GM12878 (cell line): ENCODE measurements around the gene SMPD3. TPM values are rescaled to one million over a fixed set of nuclear protein-coding genes. Genes with fewer than 3 reads are reported as not detected.

Experiments used
- ATAC-seq: fragments of 200-7000 bp; cut with Tn5 transposase; 3 replicates; pipeline ENCODE4 v1.9.1; 2020; ENCODE audit warnings: mild to moderate bottlenecking, moderate library complexity
- BruUV-seq: library from RNA; stranded (reverse); fragments of 400-500 nt; replicated peaks from 2 replicates; lab custom pipeline; 2021; lab: Mats Ljungman, UMichigan
- CTCF ChIA-PET: fragments of 300-600 bp; sonication (Branson Sonifier 250); formaldehyde crosslinking; extraction: SDS; loops from one replicate; lab custom pipeline; 2021; ENCODE audit warnings: inconsistent platforms; lab: Yijun Ruan, JAX
- POLR2A ChIA-PET: fragments of 350-600 bp; formaldehyde crosslinking; extraction: SDS; loops from one replicate; lab custom pipeline; 2021; ENCODE audit warnings: inconsistent platforms; lab: Charles Lee
- RAD21 ChIA-PET: fragments of 300-600 bp; sonication (Branson Sonifier 250); formaldehyde crosslinking; loops from one replicate; lab custom pipeline; 2023; ENCODE audit warnings: antibody characterized with exemption; ENCODE audit not compliant: unreplicated experiment; lab: Charles Lee
- SMC1A ChIA-PET: fragments of 300-600 bp; sonication (Branson Sonifier 250); formaldehyde crosslinking; loops from one replicate; lab custom pipeline; 2023; ENCODE audit not compliant: unreplicated experiment, uncharacterized antibody; lab: Charles Lee
- DNase-seq: peaks from one replicate; pipeline ENCODE4 v3.0.0-alpha.2; 2011; ENCODE audit warnings: low read depth, low spot score
- FAIRE-seq: peaks from 3 replicates; lab custom pipeline; 2011; peaks lifted over from hg19 to GRCh38; lab: Jason Lieb, UNC
- H2AFZ ChIP-seq: 2 replicates; pipeline ENCODE4 v1.6.0; 2011; ENCODE audit warnings: low read depth, low read length, control low read depth; ENCODE audit not compliant: control insufficient read depth
- H3K27ac ChIP-seq: 2 replicates; pipeline ENCODE4 v1.5.1; 2011; ENCODE audit warnings: control low read depth; ENCODE audit not compliant: control insufficient read depth, insufficient read depth
- H3K27me3 ChIP-seq, 2 experiments: replicated peaks in 1 of 2; 2 replicates each; pipeline versions ENCODE4 v1.6.0 to v1.6.1; 2011; ENCODE audit warnings: low read length in 1 of 2; ENCODE audit not compliant: control insufficient read depth in 2 of 2, insufficient read depth in 2 of 2
- H3K36me3 ChIP-seq, 2 experiments: 2 replicates each; pipeline ENCODE4 v1.5.1; 2011; ENCODE audit warnings: low read length in 1 of 2; ENCODE audit not compliant: control insufficient read depth in 2 of 2, insufficient read depth in 2 of 2
- H3K4me1 ChIP-seq: 2 replicates; pipeline ENCODE4 v1.6.1; 2011; ENCODE audit warnings: mild to moderate bottlenecking, low read length, moderate library complexity, mixed read lengths; ENCODE audit not compliant: control insufficient read depth, insufficient read depth
- H3K4me2 ChIP-seq: 2 replicates; pipeline ENCODE4 v1.6.0; 2011; ENCODE audit warnings: control low read depth; ENCODE audit not compliant: control insufficient read depth, insufficient read depth
- H3K4me3 ChIP-seq: fragments of 200-600 bp; sonication (generic); 2 replicates; pipeline ENCODE4 v1.5.1; 2016
- H3K79me2 ChIP-seq: 2 replicates; pipeline ENCODE4 v1.6.0; 2011; ENCODE audit warnings: low read length; ENCODE audit not compliant: control insufficient read depth, insufficient read depth
- H3K9ac ChIP-seq: 2 replicates; pipeline ENCODE4 v1.8.0; 2011; ENCODE audit warnings: low read length, control low read depth, mixed read lengths; ENCODE audit not compliant: control insufficient read depth, insufficient read depth
- H3K9me3 ChIP-seq: replicated peaks from 3 replicates; pipeline ENCODE4 v1.5.1; 2011; ENCODE audit warnings: mild to moderate bottlenecking, low read length; ENCODE audit not compliant: control insufficient read depth, insufficient read depth
- H4K20me1 ChIP-seq: 2 replicates; pipeline ENCODE4 v1.6.0; 2011; ENCODE audit not compliant: control insufficient read depth, insufficient read depth
- ATF2 ChIP-seq: IDR thresholded peaks from 2 replicates; pipeline ENCODE4 v1.6.1; 2012; ENCODE audit warnings: low read length, inconsistent platforms
- EED ChIP-seq: sonication (generic); IDR thresholded peaks from 2 replicates; pipeline ENCODE4 v1.6.1; 2016; ENCODE audit warnings: antibody characterized with exemption, low read depth
- IRF3 ChIP-seq: fragments of 450-650 bp; IDR thresholded peaks from 2 replicates; pipeline ENCODE4 v1.6.1; 2014; ENCODE audit warnings: mild to moderate bottlenecking
- MTA3 ChIP-seq: IDR thresholded peaks from 2 replicates; pipeline ENCODE4 v1.6.1; 2012; ENCODE audit warnings: low read length, inconsistent platforms, borderline replicate concordance
- RB1 ChIP-seq: fragments of 450-650 bp; formaldehyde crosslinking; IDR thresholded peaks from 2 replicates; pipeline ENCODE4 v1.6.1; 2017; ENCODE audit warnings: mild to moderate bottlenecking, borderline replicate concordance
- SMAD5 ChIP-seq: IDR thresholded peaks from 2 replicates; pipeline ENCODE4 v1.6.1; 2016; ENCODE audit warnings: antibody characterized with exemption, low read depth
- SREBF2 ChIP-seq: IDR thresholded peaks from 2 replicates; pipeline ENCODE4 v1.6.1; 2012; ENCODE audit warnings: mild to moderate bottlenecking, low read length
- WGBS: methylation state at CpG from one replicate; pipeline ENCODE4 v1.1.6; 2016; ENCODE audit warnings: low lambda C conversion rate; ENCODE audit not compliant: insufficient replicate concordance, insufficient coverage; ENCODE audit errors: missing lambda C conversion rate; 5-methylcytosine and 5-hydroxymethylcytosine counted together
- in situ Hi-C: fragments of 300-500 bp; cut with MboI; formaldehyde crosslinking; loops from 9 replicates; pipeline ENCODE4 v1.14.3; 2018; ENCODE audit warnings: mixed read lengths
- intact Hi-C: fragments of 100-400 bp; cut with micrococcal nuclease; formaldehyde crosslinking; loops from one replicate; pipeline ENCODE4 v1.14.2; 2022; ENCODE audit not compliant: unreplicated experiment
- polyA plus RNA-seq, 11 experiments: library from polyadenylated mRNA; depleted of rRNA in 4 of 11; unstranded in 6 of 11; stranded (reverse) in 5 of 11; fragments of >200 nt; fragmentation: Nextera tagmentation in 4 of 11; fragmentation: Illumina TruSeq in 1 of 11; extraction: Ambion mirVana in 4 of 11; extraction: Trizol in 1 of 11; gene quantifications; 1 replicate in 1 of 11; 2 replicates in 10 of 11; pipeline versions ENCODE4 v1.2.1 to v1.2.3, GENCODE V29; 2011 to 2016; ENCODE audit warnings: inconsistent platforms in 2 of 11, missing spikeins in 2 of 11, low read depth in 1 of 11
- total RNA-seq, 4 experiments: library from RNA; depleted of rRNA in 3 of 4; stranded (reverse); fragments of >200 nt in 3 of 4; fragmentation: Illumina TruSeq in 1 of 4; extraction: Trizol in 1 of 4; gene quantifications; 2 replicates each; pipeline versions ENCODE4 v1.2.1 to v1.2.3, GENCODE V29; 2013 to 2021

SMPD3 gene
- total and polyA plus RNA-seq, 10 of the 15 experiments (the other 5 are each of a cell fraction or from before 2014, with no cell fraction given): 0.04 to 2.0 (median 1.2) TPM

GRCh38 chr16:68347605-68348004, 100.7 kb downstream of the SMPD3 start:
- H3K4me3 ChIP-seq: no peak overlapping the region
- FAIRE-seq: no peak
- ChIA-PET SMC1A (no interaction called here), CTCF (no interaction called here), POLR2A (no interaction called here), RAD21 (no interaction called here)
- intact Hi-C loops (no loop called here), in situ Hi-C loops (no loop called here)
- WGBS: 84% methylated on average over 4 of the region's 4 CpGs
- no TSS peak for BruUV-seq
- ATAC-seq: no peak
- H3K9me3 ChIP-seq: no peaks in the 10 kb centered on the region
- H3K27me3 ChIP-seq: no peaks in the 10 kb centered on the region
- H3K36me3 ChIP-seq: peaks cover 26 to 29% of the 10 kb centered on the region in 2 experiments
- no peak overlapping the region for H3K9ac ChIP-seq
- no peak overlapping the region for H3K27ac ChIP-seq
- H3K4me1 ChIP-seq: no peaks in the 10 kb centered on the region
- DNase-seq: no peak
- TF ChIP-seq RB1: no peak
- no peak for TF ChIP-seq EED
- TF ChIP-seq ATF2: no peak
- no peak for TF ChIP-seq SMAD5
- TF ChIP-seq IRF3: no peak
- no peak for TF ChIP-seq SREBF2
- no peak for TF ChIP-seq MTA3
- H3K79me2 ChIP-seq: no peaks in the 10 kb centered on the region
- H3K4me2 ChIP-seq: no peak overlapping the region
- H4K20me1 ChIP-seq: no peaks in the 10 kb centered on the region; the same call in 1 of the 2 replicates
- H2AFZ ChIP-seq: no peak overlapping the region
